ENCODE measurements around the gene HMG20A.

Gene HMG20A

GRCh38 chr15:77391372-77391951 lies 29.2 kb upstream of the HMG20A start:
- no peak for DNase-seq (ENCODE audit: extremely low spot score)
- POLR2A ChIA-PET = no interaction called here
- CTCF ChIA-PET = no interaction called here
- no peak for TF ChIP-seq FOXK2 (IDR thresholded peaks at IDR 0.05)
- no peak for TF ChIP-seq NFRKB (IDR thresholded peaks at IDR 0.05)
- TF ChIP-seq, protein P1, sequence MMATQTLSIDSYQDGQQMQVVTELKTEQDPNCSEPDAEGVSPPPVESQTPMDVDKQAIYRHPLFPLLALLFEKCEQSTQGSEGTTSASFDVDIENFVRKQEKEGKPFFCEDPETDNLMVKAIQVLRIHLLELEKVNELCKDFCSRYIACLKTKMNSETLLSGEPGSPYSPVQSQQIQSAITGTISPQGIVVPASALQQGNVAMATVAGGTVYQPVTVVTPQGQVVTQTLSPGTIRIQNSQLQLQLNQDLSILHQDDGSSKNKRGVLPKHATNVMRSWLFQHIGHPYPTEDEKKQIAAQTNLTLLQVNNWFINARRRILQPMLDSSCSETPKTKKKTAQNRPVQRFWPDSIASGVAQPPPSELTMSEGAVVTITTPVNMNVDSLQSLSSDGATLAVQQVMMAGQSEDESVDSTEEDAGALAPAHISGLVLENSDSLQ (IDR thresholded peaks at IDR 0.05) = no peak
- no peak for TF ChIP-seq FOXA1 (IDR thresholded peaks at IDR 0.05)
- no peak for TF ChIP-seq LEF1 (IDR thresholded peaks at IDR 0.05; ENCODE audit: borderline replicate concordance)
- no peak for TF ChIP-seq TARDBP (IDR thresholded peaks at IDR 0.05)
- TF ChIP-seq SP1 (IDR thresholded peaks at IDR 0.05) = no peak
- TF ChIP-seq ARNT (IDR thresholded peaks at IDR 0.05) = no peak
- TF ChIP-seq BHLHE40 (IDR thresholded peaks at IDR 0.05; ENCODE audit: borderline replicate concordance) = no peak
- no peak for TF ChIP-seq ZNF384 (IDR thresholded peaks at IDR 0.05)
- TF ChIP-seq HDGF (IDR thresholded peaks at IDR 0.05; ENCODE audit: borderline replicate concordance) = no peak
- no peak for TF ChIP-seq L3MBTL2 (conservative IDR thresholded peaks at IDR 0.05)
- TF ChIP-seq ELF4 (IDR thresholded peaks at IDR 0.05) = no peak
- no peak for TF ChIP-seq FOXM1 (IDR thresholded peaks at IDR 0.05; ENCODE audit: borderline replicate concordance)
- TF ChIP-seq CTBP1 (IDR thresholded peaks at IDR 0.05; ENCODE audit: borderline replicate concordance) = no peak
- no peak for TF ChIP-seq SUZ12 (IDR thresholded peaks at IDR 0.05)

- ChIA-PET POLR2A (no interaction called here), CTCF (interaction anchor here (1.6 kb wide), 1 partner anchor 104 kb away, joined by 3 read pairs; no protein-coding TSS in a partner anchor)
- DNase-seq (ENCODE audit: extremely low spot score) = no peak
Measured at GRCh38 chr15:77392762-77393470, 27.8 kb upstream of the HMG20A start.

DNA sequence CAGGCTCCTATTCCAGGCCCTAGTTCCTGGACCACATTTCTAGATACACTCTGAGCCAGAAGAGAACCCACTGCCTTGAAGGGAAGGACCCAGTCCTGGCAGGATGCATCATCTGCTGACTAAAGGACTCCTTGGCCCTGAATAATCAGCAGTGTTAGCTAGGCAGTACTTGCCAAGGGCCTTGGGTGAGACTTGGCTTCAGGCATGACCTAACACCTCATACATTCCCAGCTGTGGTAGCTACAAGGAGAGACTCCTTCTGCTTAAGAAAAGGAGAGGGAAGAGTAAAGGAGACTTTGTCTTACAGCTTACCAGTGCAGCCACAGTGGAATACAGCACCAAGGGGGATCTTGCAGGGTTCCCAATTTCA lies 27.2 kb upstream of the HMG20A start:
- TF ChIP-seq SP1 (IDR thresholded peaks at IDR 0.05) (no peak), LEF1 (IDR thresholded peaks at IDR 0.05; ENCODE audit: borderline replicate concordance) (no peak), CTBP1 (IDR thresholded peaks at IDR 0.05; ENCODE audit: borderline replicate concordance) (no peak), HDGF (IDR thresholded peaks at IDR 0.05; ENCODE audit: borderline replicate concordance) (no peak), L3MBTL2 (conservative IDR thresholded peaks at IDR 0.05) (no peak), FOXK2 (IDR thresholded peaks at IDR 0.05) (no peak), BHLHE40 (IDR thresholded peaks at IDR 0.05; ENCODE audit: borderline replicate concordance) (no peak), FOXA1 (IDR thresholded peaks at IDR 0.05) (no peak), NFRKB (IDR thresholded peaks at IDR 0.05) (no peak), ZNF384 (IDR thresholded peaks at IDR 0.05) (no peak), ELF4 (IDR thresholded peaks at IDR 0.05) (no peak), FOXM1 (IDR thresholded peaks at IDR 0.05; ENCODE audit: borderline replicate concordance) (no peak), SUZ12 (IDR thresholded peaks at IDR 0.05) (no peak), TARDBP (IDR thresholded peaks at IDR 0.05) (no peak), ARNT (IDR thresholded peaks at IDR 0.05) (no peak)
- TF ChIP-seq, protein P1 (IDR thresholded peaks at IDR 0.05) = no peak
- ChIA-PET POLR2A (no interaction called here), CTCF (interaction anchor here (1.6 kb wide), 1 partner anchor 104 kb away, joined by 3 read pairs; no protein-coding TSS in a partner anchor)
- no peak for DNase-seq (ENCODE audit: extremely low spot score)

More at GRCh38 chr15:77392762-77393470, 27.8 kb upstream of the HMG20A start:
- TF ChIP-seq L3MBTL2 (conservative IDR thresholded peaks at IDR 0.05) (no peak), LEF1 (IDR thresholded peaks at IDR 0.05; ENCODE audit: borderline replicate concordance) (no peak), SUZ12 (IDR thresholded peaks at IDR 0.05) (no peak), ZNF384 (IDR thresholded peaks at IDR 0.05) (no peak), FOXM1 (IDR thresholded peaks at IDR 0.05; ENCODE audit: borderline replicate concordance) (no peak), TARDBP (IDR thresholded peaks at IDR 0.05) (no peak), NFRKB (IDR thresholded peaks at IDR 0.05) (no peak), FOXK2 (IDR thresholded peaks at IDR 0.05) (no peak), ELF4 (IDR thresholded peaks at IDR 0.05) (no peak), HDGF (IDR thresholded peaks at IDR 0.05; ENCODE audit: borderline replicate concordance) (no peak), BHLHE40 (IDR thresholded peaks at IDR 0.05; ENCODE audit: borderline replicate concordance) (no peak), ARNT (IDR thresholded peaks at IDR 0.05) (no peak), CTBP1 (IDR thresholded peaks at IDR 0.05; ENCODE audit: borderline replicate concordance) (no peak), FOXA1 (IDR thresholded peaks at IDR 0.05) (no peak), SP1 (IDR thresholded peaks at IDR 0.05) (no peak)
- TF ChIP-seq, protein P1 (IDR thresholded peaks at IDR 0.05) = no peak

DNA sequence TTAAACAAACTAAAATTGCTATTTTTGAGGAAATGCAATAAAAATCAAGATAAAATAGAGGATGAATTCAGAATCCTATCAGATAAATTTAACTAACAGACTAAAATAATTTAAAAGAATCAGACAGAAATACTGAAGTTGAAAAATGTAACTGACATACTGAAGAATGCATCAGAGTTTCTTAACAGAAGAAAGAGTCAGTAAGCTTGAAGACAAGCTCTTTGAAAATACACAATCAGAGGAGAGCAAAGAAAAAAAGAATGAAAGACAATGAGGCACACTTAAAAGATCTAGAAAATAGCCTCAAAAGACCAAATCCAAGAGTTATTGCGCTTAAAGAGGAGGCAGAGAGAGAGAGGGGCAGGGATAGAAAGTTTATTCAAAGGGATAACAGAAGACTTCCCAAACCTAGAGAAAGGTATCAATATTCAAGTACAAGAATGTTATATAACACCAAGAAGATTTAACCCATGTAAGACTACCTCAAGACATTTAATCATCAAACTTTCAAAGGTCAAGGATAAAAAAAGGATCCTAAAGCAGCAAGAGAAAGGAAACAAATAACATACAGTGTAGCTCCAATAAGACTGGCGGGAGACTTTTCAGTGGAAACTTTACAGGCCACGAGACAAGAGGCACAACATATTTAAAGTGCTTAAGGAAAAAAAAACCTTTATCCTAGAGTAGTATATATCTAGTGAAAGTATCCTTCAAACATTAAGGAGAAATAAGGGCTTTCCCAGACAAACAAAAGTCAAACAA lies 25.5 kb upstream of the HMG20A start:
- no peak for DNase-seq (ENCODE audit: extremely low spot score)
- TF ChIP-seq FOXK2 (IDR thresholded peaks at IDR 0.05) = no peak
- TF ChIP-seq SUZ12 (IDR thresholded peaks at IDR 0.05) = no peak
- no peak for TF ChIP-seq NFRKB (IDR thresholded peaks at IDR 0.05)
- TF ChIP-seq L3MBTL2 (conservative IDR thresholded peaks at IDR 0.05) = no peak
- no peak for TF ChIP-seq SP1 (IDR thresholded peaks at IDR 0.05)
- no peak for TF ChIP-seq FOXM1 (IDR thresholded peaks at IDR 0.05; ENCODE audit: borderline replicate concordance)
- ChIA-PET POLR2A (no interaction called here), CTCF (no interaction called here)

- TF ChIP-seq SP1 (IDR thresholded peaks at IDR 0.05) (no peak), L3MBTL2 (conservative IDR thresholded peaks at IDR 0.05) (no peak), LEF1 (IDR thresholded peaks at IDR 0.05; ENCODE audit: borderline replicate concordance) (no peak)
- no peak for DNase-seq (ENCODE audit: extremely low spot score)
- ChIA-PET POLR2A (no interaction called here), CTCF (no interaction called here)
Measured at GRCh38 chr15:77396692-77397091, 24.0 kb upstream of the HMG20A start.

Measured in HEK293T (cell line).